Measurements from ENCODE around the gene AOPEP. TPM values are rescaled to one million over a fixed set of nuclear protein-coding genes. Genes with fewer than 3 reads are reported as not detected.
"Not testable (repeated sequence)": the region's sequence is repeated elsewhere in the genome, so short reads cannot be mapped to it uniquely, and the experiment has no call there.

Gene AOPEP
- polyA plus RNA-seq, 5 donors = 29.3 to 40.6 (median 37.4) TPM

- no peak for DNase-seq
Measured at GRCh38 chr9:94931036-94931633, 204.6 kb downstream of the AOPEP start.

GRCh38 chr9:94931740-94932139 lies 205.2 kb downstream of the AOPEP start:
- DNase-seq = no peak

GRCh38 chr9:94932652-94933510 lies 206.4 kb downstream of the AOPEP start:
- no peak for DNase-seq

- no peak for DNase-seq
Measured at GRCh38 chr9:94933511-94933828, 207.0 kb downstream of the AOPEP start.

GRCh38 chr9:94934816-94935328 lies 208.4 kb downstream of the AOPEP start:
- no peak for DNase-seq

GRCh38 chr9:94935396-94935795 lies 208.9 kb downstream of the AOPEP start:
- DNase-seq = no peak

- peak; percentile 78 to 79 for DNase-seq
Measured at GRCh38 chr9:94936419-94936818, 209.9 kb downstream of the AOPEP start.

- DNase-seq = no peak
Measured at GRCh38 chr9:94937214-94937903, 210.9 kb downstream of the AOPEP start.

- DNase-seq = no peak
Measured at GRCh38 chr9:94938384-94938783, 211.9 kb downstream of the AOPEP start.

- DNase-seq = not testable (repeated sequence)
Measured at GRCh38 chr9:94940296-94940695, 213.8 kb downstream of the AOPEP start.

- DNase-seq = no peak
Measured at GRCh38 chr9:94941211-94941875, 214.8 kb downstream of the AOPEP start.

- no peak for DNase-seq
Measured at GRCh38 chr9:94944626-94945025, 218.1 kb downstream of the AOPEP start.

GRCh38 chr9:94945197-94946144 lies 219.0 kb downstream of the AOPEP start:
- no peak for DNase-seq

GRCh38 chr9:94946256-94946655 lies 219.8 kb downstream of the AOPEP start:
- no peak for DNase-seq

- DNase-seq = no peak
Measured at GRCh38 chr9:94948567-94949235, 222.2 kb downstream of the AOPEP start.

GRCh38 chr9:94949370-94949769 lies 222.9 kb downstream of the AOPEP start:
- DNase-seq = no peak

- no peak for DNase-seq
Measured at GRCh38 chr9:94950040-94950578, 223.6 kb downstream of the AOPEP start.

GRCh38 chr9:94950579-94951323 lies 224.3 kb downstream of the AOPEP start:
- no peak for DNase-seq
